A549 (cell line): ENCODE measurements around the gene SERINC3. TPM values are rescaled to one million over a fixed set of nuclear protein-coding genes. Genes with fewer than 3 reads are reported as not detected.
"Not testable (repeated sequence)": the region's sequence is repeated elsewhere in the genome, so short reads cannot be mapped to it uniquely, and the experiment has no call there.

Experiments
- ATAC-seq, 2 experiments: fragments of 200-7000 bp in 1 of 2; fragments of >200 bp in 1 of 2; cut with Nextera tagmentation in 1 of 2; cut with Tn5 transposase in 1 of 2; 3 replicates each; pipeline versions ENCODE4 v1.8.0 to v1.9.1; 2018 to 2020; ENCODE audit warnings: mild to moderate bottlenecking in 1 of 2, moderate library complexity in 1 of 2
- CTCF ChIA-PET: fragments of 300-600 bp; sonication (Branson Sonifier 250); formaldehyde crosslinking; extraction: SDS; loops from one replicate; lab custom pipeline; 2021; ENCODE audit warnings: antibody characterized with exemption, inconsistent platforms; lab: Yijun Ruan, JAX
- POLR2A ChIA-PET: fragments of 350-600 bp; formaldehyde crosslinking; extraction: SDS; loops from one replicate; lab custom pipeline; 2021; ENCODE audit warnings: antibody characterized with exemption, inconsistent platforms; lab: Yijun Ruan, JAX
- DNase-seq, 2 experiments: peaks; one replicate each; pipeline versions ENCODE4 v3.0.0 to v3.0.0-alpha.2; 2011 to 2016; ENCODE audit warnings: low read depth in 1 of 2, low spot score in 1 of 2
- FAIRE-seq: peaks from 2 replicates; lab custom pipeline; 2011; peaks lifted over from hg19 to GRCh38; lab: Jason Lieb, UNC
- H3K27ac ChIP-seq, 2 experiments: fragments of >200 bp; sonication (Bioruptor Twin); formaldehyde crosslinking; 3 replicates each; pipeline ENCODE4 v1.5.1; 2016 to 2017
- H3K4me1 ChIP-seq: fragments of >200 bp; sonication (Bioruptor Twin); formaldehyde crosslinking; 3 replicates; pipeline ENCODE4 v1.6.1; 2016
- H3K4me2 ChIP-seq: fragments of >200 bp; sonication (Bioruptor Twin); formaldehyde crosslinking; 3 replicates; pipeline ENCODE4 v1.6.1; 2016
- H3K4me3 ChIP-seq: fragments of >200 bp; sonication (Bioruptor Twin); formaldehyde crosslinking; 3 replicates; pipeline ENCODE4 v1.5.1; 2016
- H3K9me3 ChIP-seq: fragments of >200 bp; sonication (Bioruptor Twin); formaldehyde crosslinking; 3 replicates; pipeline ENCODE4 v1.6.1; 2016
- CHD2 ChIP-seq: fragments of 150-350 bp; IDR thresholded peaks from 2 replicates; pipeline ENCODE4 v1.6.1; 2014; ENCODE audit warnings: low read length; ENCODE audit not compliant: partially characterized antibody
- CHD4 ChIP-seq: fragments of 200-600 bp; sonication (generic); IDR thresholded peaks from 2 replicates; pipeline ENCODE4 v1.6.1; 2016; ENCODE audit warnings: antibody characterized with exemption, mild to moderate bottlenecking, borderline replicate concordance
- ELK1 ChIP-seq: fragments of 150-350 bp; IDR thresholded peaks from 2 replicates; pipeline ENCODE4 v1.6.1; 2014; ENCODE audit warnings: low read depth, mild to moderate bottlenecking, low read length
- FOSL2 ChIP-seq, 2 experiments: fragments of 450-650 bp in 1 of 2; fragments of >200 bp in 1 of 2; sonication (Bioruptor Twin) in 1 of 2; formaldehyde crosslinking; IDR thresholded peaks; 2 replicates each; pipeline versions ENCODE4 v1.5.0 to v1.6.1; 2016 to 2020; ENCODE audit warnings: mild to moderate bottlenecking in 1 of 2, moderate library complexity in 1 of 2
- HOXB5 ChIP-seq: fragments of 250-450 bp; sonication (Bioruptor Pico); IDR thresholded peaks from 2 replicates; pipeline ENCODE4 v1.5.0; 2020; ENCODE audit warnings: mild to moderate bottlenecking, moderate library complexity
- NFE2L2 ChIP-seq: fragments of 150-350 bp; conservative IDR thresholded peaks from 2 replicates; pipeline ENCODE4 v1.6.1; 2014; ENCODE audit warnings: low read length
- NR3C1 ChIP-seq: fragments of >200 bp; sonication (Bioruptor Twin); formaldehyde crosslinking; IDR thresholded peaks from 3 replicates; pipeline ENCODE4 v1.6.1; 2017
- PHF8 ChIP-seq: fragments of 200-600 bp; sonication (generic); IDR thresholded peaks from 2 replicates; pipeline ENCODE4 v1.6.1; 2016; ENCODE audit warnings: low read depth, mild to moderate bottlenecking, antibody characterized with exemption, moderate library complexity, borderline replicate concordance
- RAD21 ChIP-seq, 2 experiments: fragments of >200 bp in 1 of 2; sonication (Bioruptor Twin) in 1 of 2; formaldehyde crosslinking in 1 of 2; IDR thresholded peaks in 1 of 2; conservative IDR thresholded peaks in 1 of 2; 2 replicates in 1 of 2; 3 replicates in 1 of 2; pipeline ENCODE4 v1.6.1; 2012 to 2018; ENCODE audit warnings: inconsistent platforms in 1 of 2
- ZNF302 ChIP-seq: fragments of 250-450 bp; sonication (Bioruptor Pico); IDR thresholded peaks from 2 replicates; pipeline ENCODE4 v1.9.0; 2021; ENCODE audit warnings: inconsistent platforms, mild to moderate bottlenecking, moderate library complexity
- ZSCAN20 ChIP-seq: fragments of 250-450 bp; sonication (Bioruptor Pico); IDR thresholded peaks from 2 replicates; pipeline ENCODE4 v1.8.0; 2022; ENCODE audit warnings: mild to moderate bottlenecking, moderate library complexity
- WGBS: methylation state at CpG from one replicate; pipeline ENCODE4 v1.1.6; 2017; ENCODE audit errors: missing lambda C conversion rate; 5-methylcytosine and 5-hydroxymethylcytosine counted together
- polyA plus RNA-seq, 4 experiments: library from polyadenylated mRNA; depleted of rRNA in 3 of 4; stranded (reverse); fragments of >200 nt; fragmentation: RNase III in 1 of 4; extraction: RNeasy Plus Mini Kit Qiagen cat#74134 plus additional on column Dnase treatment in 1 of 4; gene quantifications; 2 replicates in 3 of 4; 3 replicates in 1 of 4; pipeline ENCODE4 v1.2.3, GENCODE V29; 2011 to 2017
- TF ChIP-seq, protein P1 (sequence below): fragments of >200 bp; sonication (Bioruptor Twin); formaldehyde crosslinking; IDR thresholded peaks from 2 replicates; pipeline ENCODE4 v1.6.1; 2016
- TF ChIP-seq, protein P2 (sequence below): IDR thresholded peaks from 2 replicates; pipeline ENCODE4 v1.6.1; 2012; ENCODE audit warnings: low read depth, borderline replicate concordance
- TF ChIP-seq, protein P3 (sequence below): fragments of >200 bp; sonication (Bioruptor Twin); formaldehyde crosslinking; IDR thresholded peaks from 3 replicates; pipeline ENCODE4 v1.6.1; 2016
- TF ChIP-seq, protein P4 (sequence below): fragments of 250-450 bp; sonication (Bioruptor Pico); IDR thresholded peaks from 2 replicates; pipeline ENCODE4 v1.5.0; 2020; ENCODE audit warnings: low read depth, mild to moderate bottlenecking, moderate library complexity

SERINC3 gene
- polyA plus RNA-seq, 2 of the 4 experiments (the other 2 are of a cell fraction): 62.9 to 159 TPM

DNA sequence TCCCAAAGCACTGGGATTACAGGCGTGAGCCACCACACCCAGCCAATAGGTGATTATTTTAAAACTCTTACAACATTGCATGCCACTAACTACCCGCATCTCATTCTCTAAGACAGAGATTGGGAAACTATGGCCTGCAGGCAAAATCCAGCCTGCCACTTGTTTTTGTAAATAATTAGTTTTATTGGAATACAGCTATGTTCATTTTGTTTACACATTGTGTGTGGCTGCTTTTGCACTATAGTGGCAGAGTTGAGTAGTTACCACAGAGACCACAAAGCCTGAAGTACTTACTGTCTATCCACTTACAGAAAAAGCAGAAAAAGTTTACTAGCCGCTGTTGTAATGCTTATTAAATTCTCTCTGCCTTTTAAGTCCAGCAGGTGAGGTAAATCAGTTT is 44.1 kb upstream of the SERINC3 start:
- Histone ChIP-seq H3K4me3 (no peak overlapping the region), H3K9me3 (no peaks in the 10 kb centered on the region)
- no peak for FAIRE-seq
- TF ChIP-seq FOSL2 (IDR thresholded peaks at IDR 0.05): no peak
- no peak for TF ChIP-seq FOSL2 (CRISPR knock-in tag; IDR thresholded peaks at IDR 0.05)
- TF ChIP-seq HOXB5 (CRISPR knock-in tag): no peak
- TF ChIP-seq ZSCAN20 (CRISPR knock-in tag): no peak
- no peak for TF ChIP-seq RAD21 (conservative IDR thresholded peaks at IDR 0.05 in 1 of 2, IDR thresholded peaks at IDR 0.05 in 1 of 2)
- TF ChIP-seq, all 56 proteins: peak for 0
- ATAC-seq: no peak
- POLR2A ChIA-PET: no interaction called here
- DNase-seq: no peak
- Histone ChIP-seq H3K4me1 (no peaks in the 10 kb centered on the region), H3K4me2 (no peak overlapping the region), H3K27ac (no peak overlapping the region)
- WGBS: 90% methylated on average over 3 of the region's 3 CpGs
- CTCF ChIA-PET: interaction anchor here (1.8 kb wide), 1 partner anchor 11 kb away, joined by 6 read pairs; no protein-coding TSS in a partner anchor

DNA sequence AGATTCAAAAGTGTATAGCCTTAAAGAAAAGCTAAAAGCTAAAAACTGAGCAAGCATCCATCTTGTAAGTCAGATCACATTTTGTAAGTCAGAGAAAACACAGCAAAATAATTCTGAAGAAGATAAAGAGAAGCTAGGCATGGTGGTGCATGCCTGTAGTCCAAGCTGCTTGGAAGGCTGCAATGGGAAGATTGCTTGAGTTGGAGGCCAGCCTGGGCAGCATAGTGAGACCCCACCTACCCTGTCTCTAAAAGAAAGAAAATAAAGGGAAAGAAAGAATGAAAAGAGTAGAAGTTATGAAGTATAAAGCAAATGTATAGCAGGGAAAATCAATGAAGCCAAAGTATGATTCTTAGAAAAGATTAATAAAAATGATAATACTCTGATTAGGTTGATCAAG is 40.0 kb upstream of the SERINC3 start:
- no peaks in the 10 kb centered on the region for H3K4me1 ChIP-seq
- no peak overlapping the region for H3K4me2 ChIP-seq
- no peaks in the 10 kb centered on the region for H3K9me3 ChIP-seq
- no peak for FAIRE-seq
- ChIA-PET CTCF (interaction anchor here (1.1 to 1.8 kb wide), 2 partner anchors 12 to 49 kb away, joined by 3 to 4 read pairs; no protein-coding TSS in a partner anchor), POLR2A (no interaction called here)
- TF ChIP-seq CHD2 (no peak), NFE2L2 (no peak), ZNF302 (CRISPR knock-in tag) (no peak), NR3C1 (no peak), CHD4 (no peak), ZSCAN20 (CRISPR knock-in tag) (no peak), ELK1 (no peak), PHF8 (no peak)
- TF ChIP-seq, protein P1, sequence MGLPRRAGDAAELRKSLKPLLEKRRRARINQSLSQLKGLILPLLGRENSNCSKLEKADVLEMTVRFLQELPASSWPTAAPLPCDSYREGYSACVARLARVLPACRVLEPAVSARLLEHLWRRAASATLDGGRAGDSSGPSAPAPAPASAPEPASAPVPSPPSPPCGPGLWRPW: no peak
- TF ChIP-seq, protein P2, sequence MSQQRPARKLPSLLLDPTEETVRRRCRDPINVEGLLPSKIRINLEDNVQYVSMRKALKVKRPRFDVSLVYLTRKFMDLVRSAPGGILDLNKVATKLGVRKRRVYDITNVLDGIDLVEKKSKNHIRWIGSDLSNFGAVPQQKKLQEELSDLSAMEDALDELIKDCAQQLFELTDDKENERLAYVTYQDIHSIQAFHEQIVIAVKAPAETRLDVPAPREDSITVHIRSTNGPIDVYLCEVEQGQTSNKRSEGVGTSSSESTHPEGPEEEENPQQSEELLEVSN: no peak
- TF ChIP-seq, protein P3, sequence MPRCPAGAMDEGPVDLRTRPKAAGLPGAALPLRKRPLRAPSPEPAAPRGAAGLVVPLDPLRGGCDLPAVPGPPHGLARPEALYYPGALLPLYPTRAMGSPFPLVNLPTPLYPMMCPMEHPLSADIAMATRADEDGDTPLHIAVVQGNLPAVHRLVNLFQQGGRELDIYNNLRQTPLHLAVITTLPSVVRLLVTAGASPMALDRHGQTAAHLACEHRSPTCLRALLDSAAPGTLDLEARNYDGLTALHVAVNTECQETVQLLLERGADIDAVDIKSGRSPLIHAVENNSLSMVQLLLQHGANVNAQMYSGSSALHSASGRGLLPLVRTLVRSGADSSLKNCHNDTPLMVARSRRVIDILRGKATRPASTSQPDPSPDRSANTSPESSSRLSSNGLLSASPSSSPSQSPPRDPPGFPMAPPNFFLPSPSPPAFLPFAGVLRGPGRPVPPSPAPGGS: no peak
- TF ChIP-seq, protein P4, sequence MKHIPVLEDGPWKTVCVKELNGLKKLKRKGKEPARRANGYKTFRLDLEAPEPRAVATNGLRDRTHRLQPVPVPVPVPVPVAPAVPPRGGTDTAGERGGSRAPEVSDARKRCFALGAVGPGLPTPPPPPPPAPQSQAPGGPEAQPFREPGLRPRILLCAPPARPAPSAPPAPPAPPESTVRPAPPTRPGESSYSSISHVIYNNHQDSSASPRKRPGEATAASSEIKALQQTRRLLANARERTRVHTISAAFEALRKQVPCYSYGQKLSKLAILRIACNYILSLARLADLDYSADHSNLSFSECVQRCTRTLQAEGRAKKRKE: no peak
- H3K4me3 ChIP-seq: no peak overlapping the region
- no peak for DNase-seq
- no peak for ATAC-seq
- no peak overlapping the region for H3K27ac ChIP-seq

DNA sequence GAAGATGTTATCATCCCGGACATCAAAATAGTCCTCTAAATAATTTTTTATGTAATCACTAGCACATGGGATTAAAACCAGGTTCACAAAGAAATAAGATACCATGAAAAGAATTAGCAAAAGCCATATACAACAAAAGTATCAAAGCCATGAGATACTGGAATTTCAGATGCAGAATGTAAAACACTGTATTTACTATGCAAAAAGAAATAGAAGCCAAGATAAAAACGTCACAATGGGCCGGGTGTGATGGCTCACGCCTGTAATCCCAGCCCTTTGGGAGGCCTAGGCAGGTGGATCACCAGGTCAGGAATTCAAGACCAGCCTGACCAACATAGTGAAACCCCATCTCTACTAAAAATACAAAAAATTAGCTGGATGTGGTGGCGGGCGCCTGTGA is 38.9 kb upstream of the SERINC3 start:
- DNase-seq, H3K27ac ChIP-seq, H3K4me2 ChIP-seq, ATAC-seq, H3K4me3 ChIP-seq, POLR2A ChIA-PET, FAIRE-seq, H3K9me3 ChIP-seq, H3K4me1 ChIP-seq: not testable (repeated sequence)
- CTCF ChIA-PET: interaction anchor here (1.5 to 1.8 kb wide), 2 partner anchors 28 to 50 kb away, joined by 3 to 4 read pairs; no protein-coding TSS in a partner anchor
- WGBS: 85% methylated on average over 6 of the region's 6 CpGs
